H1 (cell line): Measurements from ENCODE around the gene YWHAE. TPM values are rescaled to one million over a fixed set of nuclear protein-coding genes. Genes with fewer than 3 reads are reported as not detected.

Source experiments
- CTCF ChIA-PET: fragments of 300-600 bp; sonication (Branson Sonifier 250); formaldehyde crosslinking; loops from one replicate; lab custom pipeline; 2021; ENCODE audit not compliant: partially characterized antibody; lab: Charles Lee
- POLR2A ChIA-PET: fragments of 300-600 bp; sonication (Branson Sonifier 250); formaldehyde crosslinking; loops from one replicate; lab custom pipeline; 2021; ENCODE audit warnings: inconsistent platforms; ENCODE audit not compliant: partially characterized antibody; lab: Charles Lee
- DNase-seq, 2 experiments: peaks; one replicate each; pipeline versions ENCODE4 v3.0.0 to v3.0.0-alpha.2; 2010 to 2022; ENCODE audit warnings: low spot score in 2 of 2, low read depth in 1 of 2, mixed read lengths in 1 of 2
- FAIRE-seq: peaks from 2 replicates; lab custom pipeline; 2011; peaks lifted over from hg19 to GRCh38; lab: Jason Lieb, UNC
- H2AFZ ChIP-seq: 2 replicates; pipeline ENCODE4 v1.8.1; 2012; ENCODE audit warnings: low read length, inconsistent platforms
- H2AK5ac ChIP-seq: 2 replicates; pipeline ENCODE4 v1.6.1; 2013; ENCODE audit warnings: low read depth, low read length
- H2BK120ac ChIP-seq: replicated peaks from 2 replicates; pipeline ENCODE3; 2013; ENCODE audit warnings: low read depth, low read length, inconsistent platforms
- H2BK12ac ChIP-seq: 2 replicates; pipeline ENCODE4 v1.6.1; 2013; ENCODE audit warnings: low read depth, low read length
- H2BK15ac ChIP-seq: 2 replicates; pipeline ENCODE4 v1.6.1; 2013; ENCODE audit warnings: low read length
- H2BK20ac ChIP-seq: 2 replicates; pipeline ENCODE4 v1.6.1; 2013; ENCODE audit warnings: low read length
- H2BK5ac ChIP-seq: 2 replicates; pipeline ENCODE4 v1.6.1; 2013; ENCODE audit warnings: low read depth, low read length
- H3K14ac ChIP-seq: 2 replicates; pipeline ENCODE4 v1.6.1; 2013; ENCODE audit warnings: inconsistent platforms; ENCODE audit not compliant: insufficient read length
- H3K18ac ChIP-seq: 2 replicates; pipeline ENCODE4 v1.6.1; 2013; ENCODE audit warnings: low read length; ENCODE audit errors: extremely low read depth
- H3K23ac ChIP-seq: 2 replicates; pipeline ENCODE4 v1.6.1; 2013; ENCODE audit warnings: inconsistent platforms; ENCODE audit not compliant: insufficient read length
- H3K23me2 ChIP-seq: 2 replicates; pipeline ENCODE4 v1.6.1; 2013; ENCODE audit warnings: low read depth, low read length
- H3K27ac ChIP-seq: 2 replicates; pipeline ENCODE4 v1.6.1; 2011; ENCODE audit warnings: low read depth, low read length, inconsistent platforms
- H3K27me3 ChIP-seq, 4 experiments: replicated peaks in 1 of 4; 1 replicate in 1 of 4; 2 replicates in 3 of 4; pipeline versions ENCODE4 v1.6.1 to v1.8.1; 2011 to 2013; ENCODE audit warnings: low read length in 3 of 4, mild to moderate bottlenecking in 3 of 4, inconsistent platforms in 2 of 4, mixed read lengths in 2 of 4, moderate library complexity in 1 of 4; ENCODE audit not compliant: control insufficient read depth in 3 of 4, insufficient read depth in 3 of 4; ENCODE audit errors: extremely low read depth in 1 of 4
- H3K36me3 ChIP-seq, 4 experiments: 2 replicates each; pipeline versions ENCODE4 v1.6.1 to v1.8.1; 2011 to 2013; ENCODE audit warnings: mild to moderate bottlenecking in 4 of 4, low read length in 3 of 4, moderate library complexity in 2 of 4, control low read depth in 1 of 4, inconsistent platforms in 1 of 4; ENCODE audit not compliant: insufficient read depth in 4 of 4, control insufficient read depth in 2 of 4
- H3K4ac ChIP-seq: replicated peaks from 2 replicates; pipeline ENCODE3; 2013; ENCODE audit warnings: low read length, low read depth, mixed read lengths, inconsistent platforms; ENCODE audit not compliant: insufficient read length
- H3K4me1 ChIP-seq, 4 experiments: replicated peaks in 1 of 4; 1 replicate in 1 of 4; 2 replicates in 3 of 4; pipeline versions ENCODE4 v1.6.1 to v1.8.1; 2011 to 2013; ENCODE audit warnings: low read length in 3 of 4, inconsistent platforms in 2 of 4, mixed read lengths in 1 of 4; ENCODE audit not compliant: insufficient read depth in 4 of 4, control insufficient read depth in 3 of 4
- H3K4me2 ChIP-seq, 2 experiments: 2 replicates each; pipeline versions ENCODE4 v1.6.1 to v1.8.1; 2011 to 2013; ENCODE audit warnings: low read depth in 2 of 2, low read length in 2 of 2, control low read depth in 1 of 2, inconsistent platforms in 1 of 2, mild to moderate bottlenecking in 1 of 2; ENCODE audit not compliant: insufficient read depth in 1 of 2
- H3K4me3 ChIP-seq, 4 experiments: fragments of 200-600, 300-600 bp in 1 of 4; sonication (generic), shearing (Covaris generic), sonication (Bioruptor Twin) in 1 of 4; 2 replicates each; pipeline versions ENCODE4 v1.5.1 to v1.8.1; 2011 to 2016; ENCODE audit warnings: low read length in 4 of 4, low read depth in 3 of 4, control low read depth in 2 of 4, inconsistent platforms in 2 of 4, mild to moderate bottlenecking in 2 of 4, mixed read lengths in 1 of 4, moderate library complexity in 1 of 4; ENCODE audit not compliant: insufficient read depth in 2 of 4; ENCODE audit errors: extremely low read depth in 1 of 4
- H3K56ac ChIP-seq: replicated peaks from 2 replicates; pipeline ENCODE3; 2013; ENCODE audit warnings: low read depth, mild to moderate bottlenecking, mixed read lengths, low read length, inconsistent platforms; ENCODE audit not compliant: insufficient read length
- H3K79me1 ChIP-seq: 2 replicates; pipeline ENCODE4 v1.6.1; 2013; ENCODE audit warnings: low read depth, low read length, control low read depth
- H3K79me2 ChIP-seq, 2 experiments: 2 replicates each; pipeline versions ENCODE4 v1.6.1 to v1.8.1; 2012 to 2013; ENCODE audit warnings: low read length in 2 of 2, mild to moderate bottlenecking in 2 of 2, inconsistent platforms in 1 of 2; ENCODE audit not compliant: insufficient read depth in 2 of 2, control insufficient read depth in 1 of 2
- H3K9ac ChIP-seq, 4 experiments: replicated peaks in 1 of 4; 1 replicate in 1 of 4; 2 replicates in 3 of 4; pipeline versions ENCODE4 v1.6.1 to v1.8.1; 2011 to 2013; ENCODE audit warnings: low read depth in 3 of 4, low read length in 3 of 4, control low read depth in 2 of 4, mild to moderate bottlenecking in 2 of 4, moderate library complexity in 2 of 4, inconsistent platforms in 1 of 4; ENCODE audit errors: extremely low read depth in 1 of 4
- H3K9me3 ChIP-seq, 2 experiments: 2 replicates each; pipeline versions ENCODE4 v1.6.1 to v1.8.1; 2012 to 2013; ENCODE audit warnings: mild to moderate bottlenecking in 2 of 2, moderate library complexity in 2 of 2, control low read depth in 1 of 2, inconsistent platforms in 1 of 2, low read depth in 1 of 2, low read length in 1 of 2, mixed read lengths in 1 of 2; ENCODE audit not compliant: insufficient read depth in 2 of 2
- H4K20me1 ChIP-seq, 2 experiments: replicated peaks in 1 of 2; 2 replicates each; pipeline versions ENCODE3 to v1.8.1; 2011 to 2013; ENCODE audit warnings: inconsistent platforms in 2 of 2, low read length in 2 of 2, mild to moderate bottlenecking in 1 of 2; ENCODE audit not compliant: insufficient read depth in 2 of 2, control insufficient read depth in 1 of 2
- H4K5ac ChIP-seq: 2 replicates; pipeline ENCODE4 v1.6.1; 2013; ENCODE audit warnings: low read length, low read depth, mixed read lengths, inconsistent platforms; ENCODE audit not compliant: insufficient read length
- H4K8ac ChIP-seq: 2 replicates; pipeline ENCODE4 v1.8.0; 2013; ENCODE audit warnings: mild to moderate bottlenecking, moderate library complexity, low read length, inconsistent platforms; ENCODE audit not compliant: insufficient read depth; ENCODE audit errors: extremely low read depth
- H4K91ac ChIP-seq: replicated peaks from 2 replicates; pipeline ENCODE3; 2013; ENCODE audit warnings: low read length, mixed read lengths, inconsistent platforms; ENCODE audit not compliant: insufficient read length
- CREB1 ChIP-seq: IDR thresholded peaks from 2 replicates; pipeline ENCODE4 v1.6.1; 2012; ENCODE audit warnings: inconsistent platforms
- EP300 ChIP-seq, 2 experiments: IDR thresholded peaks; 1 replicate in 1 of 2; 2 replicates in 1 of 2; pipeline ENCODE4 v1.6.1; 2011 to 2012; ENCODE audit warnings: low read depth in 2 of 2, low read length in 2 of 2, mild to moderate bottlenecking in 2 of 2, borderline replicate concordance in 1 of 2, inconsistent platforms in 1 of 2, moderate library complexity in 1 of 2
- EZH2 ChIP-seq: fragments of 200-600 bp; sonication (generic); IDR thresholded peaks from 2 replicates; pipeline ENCODE4 v1.7.1; 2012; ENCODE audit warnings: low read depth, mild to moderate bottlenecking, moderate library complexity, low read length, inconsistent platforms; ENCODE audit not compliant: severe bottlenecking
- HDAC2 ChIP-seq, 2 experiments: fragments of 300-600 bp in 1 of 2; sonication (generic) in 1 of 2; IDR thresholded peaks; 2 replicates each; pipeline ENCODE4 v1.6.1; 2011 to 2012; ENCODE audit warnings: low read depth in 2 of 2, low read length in 2 of 2, mild to moderate bottlenecking in 2 of 2, moderate library complexity in 2 of 2, borderline replicate concordance in 1 of 2, inconsistent platforms in 1 of 2
- HDAC6 ChIP-seq: IDR thresholded peaks from one replicate; pipeline ENCODE4 v1.7.1; 2012; ENCODE audit warnings: low read depth, mild to moderate bottlenecking, inconsistent platforms, low read length, moderate library complexity
- NRF1 ChIP-seq: IDR thresholded peaks from 2 replicates; pipeline ENCODE4 v1.6.1; 2011; ENCODE audit warnings: mild to moderate bottlenecking, low read depth, low read length, improper control_type of control experiment
- SAP30 ChIP-seq: fragments of 300-600 bp; sonication (generic); IDR thresholded peaks from 2 replicates; pipeline ENCODE4 v1.7.1; 2012; ENCODE audit warnings: low read length, moderate library complexity, mild to moderate bottlenecking, inconsistent platforms; ENCODE audit not compliant: insufficient read depth, insufficient replicate concordance
- SIRT6 ChIP-seq: IDR thresholded peaks from one replicate; pipeline ENCODE4 v1.7.1; 2012; ENCODE audit warnings: low read length, inconsistent platforms
- SIX5 ChIP-seq: IDR thresholded peaks from 2 replicates; pipeline ENCODE4 v1.6.1; 2011; ENCODE audit warnings: mild to moderate bottlenecking, low read depth, low read length
- SP2 ChIP-seq: IDR thresholded peaks from 2 replicates; pipeline ENCODE4 v1.6.1; 2012; ENCODE audit warnings: mild to moderate bottlenecking, low read length, inconsistent platforms
- SUZ12 ChIP-seq: fragments of 200-600 bp; sonication (generic); IDR thresholded peaks from 2 replicates; pipeline ENCODE4 v1.6.1; 2012; ENCODE audit warnings: mild to moderate bottlenecking, inconsistent platforms, low read length, moderate library complexity, mixed read lengths
- TAF7 ChIP-seq: optimal IDR thresholded peaks from 2 replicates; pipeline ENCODE3; 2011; ENCODE audit warnings: low read depth, mild to moderate bottlenecking, inconsistent platforms, low read length, moderate library complexity, borderline replicate concordance
- ZNF274 ChIP-seq: IDR thresholded peaks from 2 replicates; pipeline ENCODE4 v1.7.0; 2012; ENCODE audit warnings: low read length, borderline replicate concordance; ENCODE audit errors: extremely low read depth
- WGBS, 2 experiments: shearing (Covaris generic) in 1 of 2; methylation state at CpG; one replicate each; pipeline versions ENCODE4 v1.1.6 to v1.1.7; 2013 to 2015; ENCODE audit warnings: low lambda C conversion rate in 2 of 2, mixed read lengths in 2 of 2, inconsistent platforms in 1 of 2, low coverage in 1 of 2, missing lambda C conversion rate in 1 of 2; ENCODE audit not compliant: insufficient replicate concordance in 2 of 2, insufficient coverage in 1 of 2, insufficient read length in 1 of 2; ENCODE audit errors: extremely low coverage in 1 of 2, missing lambda C conversion rate in 1 of 2; 5-methylcytosine and 5-hydroxymethylcytosine counted together
- polyA plus RNA-seq, 7 experiments: library from polyadenylated mRNA; depleted of rRNA in 3 of 7; stranded (reverse) in 5 of 7; unstranded in 2 of 7; fragments of >200 nt in 5 of 7; fragments of 200-250 nt in 2 of 7; gene quantifications; 1 replicate in 5 of 7; 2 replicates in 1 of 7; 4 replicates in 1 of 7; pipeline versions ENCODE4 v1.2.1 to v1.2.3, GENCODE V29; 2011 to 2013; ENCODE audit warnings: missing spikeins in 2 of 7, mixed read lengths in 2 of 7
- total RNA-seq: library from RNA; stranded (reverse); fragmentation: NEBNext Ultra II Directional; extraction: Animal tissue kit (Norgen Biotek cat#: 25700); gene quantifications from 2 replicates; pipeline ENCODE4 v1.2.1, GENCODE V29; 2021
- TF ChIP-seq, protein P1 (sequence below): IDR thresholded peaks from 2 replicates; pipeline ENCODE4 v1.6.1; 2012; ENCODE audit warnings: inconsistent platforms

Gene YWHAE
- total and polyA plus RNA-seq, 2 of the 8 experiments (the other 6 are each of a cell fraction or from before 2014, with no cell fraction given): 559 to 1,186 TPM

DNA sequence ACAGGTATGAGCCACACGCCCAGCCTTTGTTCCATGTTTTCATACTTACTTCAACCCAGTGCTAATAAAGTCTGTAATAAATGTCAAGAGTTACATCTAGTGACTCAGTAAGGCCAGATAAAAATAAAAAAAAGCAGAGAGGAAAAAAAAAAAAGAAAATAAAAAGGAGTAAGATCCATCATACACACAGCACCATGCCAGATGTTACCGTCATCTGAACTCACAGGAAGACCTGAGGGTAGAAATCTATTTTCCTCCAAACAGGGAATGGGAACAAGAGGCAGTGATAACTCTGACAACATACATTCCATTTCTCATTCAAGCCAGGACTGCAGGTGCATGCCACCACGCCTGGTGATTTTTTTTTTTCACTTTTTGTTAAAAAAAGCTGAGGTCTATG lies 35.3 kb upstream of the YWHAE start:
- Histone ChIP-seq H3K56ac (no peak overlapping the region), H2BK5ac (no peak overlapping the region), H2AFZ (no peak overlapping the region), H3K36me3 (peaks cover 4 to 42% (median 21%) of the 10 kb centered on the region in 4 experiments; a peak in 6 of 8 replicates), H3K4me2 (no peak overlapping the region), H2BK20ac (no peak overlapping the region), H4K5ac (no peak overlapping the region), H3K9me3 (no peaks in the 10 kb centered on the region), H2BK15ac (no peak overlapping the region), H3K4me1 (no peaks in the 10 kb centered on the region), H3K4me3 (no peak overlapping the region), H3K23ac (no peak overlapping the region), H3K4ac (no peak overlapping the region), H2BK120ac (no peak overlapping the region), H3K23me2 (no peaks in the 10 kb centered on the region), H3K14ac (no peak overlapping the region), H3K27ac (no peak overlapping the region), H3K27me3 (no peaks in the 10 kb centered on the region), H3K9ac (no peak overlapping the region), H4K8ac (no peak overlapping the region), H3K79me2 (peaks cover 6 to 72% of the 10 kb centered on the region in 2 experiments; a peak in 3 of 4 replicates), H3K18ac (no peak overlapping the region), H2AK5ac (no peak overlapping the region), H4K91ac (no peak overlapping the region), H4K20me1 (peaks cover 7 to 11% of the 10 kb centered on the region in 2 experiments), H3K79me1 (peaks cover 13% of the 10 kb centered on the region), H2BK12ac (no peak overlapping the region)
- no peak for DNase-seq
- FAIRE-seq: no peak
- POLR2A ChIA-PET: interaction anchor here (0.6 to 1.3 kb wide), 3 partner anchors 38 to 280 kb away, joined by 3 to 4 read pairs (median 3); no protein-coding TSS in a partner anchor
- CTCF ChIA-PET: no interaction called here
- WGBS, 2 experiments: 100% methylated on average over 3 of the region's 3 CpGs; no CpG with 5 or more reads in 1 of the 2 experiments
- TF ChIP-seq CREB1 (no peak), SUZ12 (no peak), EP300 (IDR thresholded peaks at IDR 0.05; ENCODE audit: borderline replicate concordance in 1 of 2, low read depth in 2 of 2, low read length in 2 of 2) (no peak), HDAC2 (IDR thresholded peaks at IDR 0.05; ENCODE audit: borderline replicate concordance in 1 of 2, low read depth in 2 of 2, low read length in 2 of 2) (no peak), NRF1 (no peak), ZNF274 (no peak), TAF7 (no peak), SP2 (no peak), SIRT6 (no peak), SIX5 (no peak), HDAC6 (no peak), EZH2 (no peak), SAP30 (no peak)
- TF ChIP-seq, protein P1, sequence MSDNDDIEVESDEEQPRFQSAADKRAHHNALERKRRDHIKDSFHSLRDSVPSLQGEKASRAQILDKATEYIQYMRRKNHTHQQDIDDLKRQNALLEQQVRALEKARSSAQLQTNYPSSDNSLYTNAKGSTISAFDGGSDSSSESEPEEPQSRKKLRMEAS: no peak
